K562 (cell line): ENCODE results near the gene YKT6.

Experiments
- CTCF ChIP-seq, 3 experiments: IDR thresholded peaks in 2 of 3; conservative IDR thresholded peaks in 1 of 3; 2 replicates each; pipeline ENCODE4 v1.5.1; 2011 to 2012; ENCODE audit warnings: low read length in 3 of 3, mild to moderate bottlenecking in 3 of 3, control low read depth in 2 of 3, improper control_type of control experiment in 1 of 3, inconsistent platforms in 1 of 3, low read depth in 1 of 3, mixed read lengths in 1 of 3, moderate library complexity in 1 of 3; ENCODE audit not compliant: insufficient read depth in 2 of 3
- DPF2 ChIP-seq: fragments of 450-650 bp; IDR thresholded peaks from 2 replicates; pipeline ENCODE4 v1.6.1; 2016
- HMGXB4 ChIP-seq: sonication (generic); formaldehyde crosslinking; IDR thresholded peaks from 2 replicates; pipeline ENCODE4 v1.8.1; 2023; ENCODE audit warnings: mild to moderate bottlenecking, missing genetic modification reagents
- PHTF2 ChIP-seq: fragments of 250-450 bp; sonication (Bioruptor Pico); IDR thresholded peaks from 2 replicates; pipeline ENCODE4 v1.5.0; 2021; ENCODE audit warnings: mild to moderate bottlenecking
- TCF7L2 ChIP-seq: fragments of 150-350 bp; IDR thresholded peaks from 2 replicates; pipeline ENCODE4 v1.6.1; 2016; ENCODE audit warnings: low read depth, mild to moderate bottlenecking, low read length, moderate library complexity
- ZFP1 ChIP-seq: fragments of 450-650 bp; formaldehyde crosslinking; IDR thresholded peaks from 2 replicates; pipeline ENCODE4 v1.4.0; 2020; ENCODE audit warnings: mild to moderate bottlenecking, mixed read lengths
- ZNF384 ChIP-seq: IDR thresholded peaks from 2 replicates; pipeline ENCODE4 v1.6.1; 2012; ENCODE audit warnings: low read depth, low read length, improper control_type of control experiment

GRCh38 chr7:44215531-44215930 lies 14.8 kb downstream of the YKT6 start:
- TF ChIP-seq ZFP1 (CRISPR knock-in tag) (no peak), ZNF384 (no peak), TCF7L2 (no peak), CTCF (IDR thresholded peaks at IDR 0.05 in 2 of 3, conservative IDR thresholded peaks at IDR 0.05 in 1 of 3; ENCODE audit: insufficient read depth in 2 of 3, low read depth in 1 of 3, low read length in 3 of 3) (no peak), DPF2 (no peak), PHTF2 (CRISPR knock-in tag) (no peak), HMGXB4 (CRISPR knock-in tag) (no peak)
